Activated naive CD4-positive, alpha-beta T cell treated with anti-CD3 and anti-CD28 coated beads, Interleukin-2, amount 10 ng/mL, durations not matched to agents 5 hours and 36 hours (primary cell): ENCODE measurements around the gene IRF2. TPM values are rescaled to one million over a fixed set of nuclear protein-coding genes. Genes with fewer than 3 reads are reported as not detected.

Experiments used
- total RNA-seq, 2 experiments: library from RNA; stranded (reverse); gene quantifications; one replicate each; pipeline ENCODE4 v1.2.3, GENCODE V29; 2021

Gene IRF2
- 10 to 100 TPM; 73.5 to 78.5 TPM for total RNA-seq

DNA sequence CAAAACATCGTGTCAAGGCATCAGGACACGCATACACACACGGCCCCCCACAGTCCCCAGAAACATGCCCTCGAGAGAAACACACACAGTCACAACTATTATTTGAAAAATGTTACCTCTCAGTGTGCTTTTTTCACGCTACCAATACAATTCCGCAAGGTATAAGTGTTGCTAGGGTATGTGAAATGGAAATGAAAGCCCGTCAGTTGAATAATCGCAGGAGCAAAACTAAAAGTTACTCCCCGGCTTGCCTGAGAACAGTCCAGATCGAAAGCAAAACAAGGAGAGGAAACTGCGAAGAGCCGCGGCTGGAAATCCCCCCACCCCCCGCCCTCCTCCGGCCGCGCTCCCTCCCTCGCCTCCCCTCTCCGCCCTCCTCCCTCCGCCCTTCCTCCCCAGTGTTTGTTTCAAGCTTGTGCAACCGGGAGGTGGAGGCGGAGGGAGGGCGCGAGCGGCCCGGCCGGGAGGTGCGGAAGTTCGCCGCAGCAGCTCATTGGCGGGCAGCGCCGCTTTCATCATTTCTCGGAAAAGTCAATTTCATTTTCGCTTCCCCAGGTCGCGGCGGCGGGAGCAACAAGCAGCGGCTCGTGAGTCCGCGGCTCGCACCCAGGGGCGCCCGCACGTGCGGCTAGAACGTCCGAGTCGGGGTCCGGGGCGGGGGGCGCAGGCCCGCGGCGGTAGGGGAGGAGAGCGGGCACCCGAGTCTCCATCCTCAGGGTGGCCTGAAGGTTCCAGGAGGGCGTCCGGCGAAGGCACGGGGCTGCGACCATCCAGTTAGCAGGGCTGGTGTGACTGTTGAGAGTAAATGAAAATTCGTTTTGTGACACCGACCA, at the start of gene IRF2:
Gene IRF2, minus strand, starts transcription at position 288 of the 833 bp plus-strand sequence. CDS start 45,486 bp downstream, outside the sequence.

Other genes with a start within 250 kb of the IRF2 start
- 10 to 100 TPM; 66.3 to 66.4 TPM for gene CASP3, start 174.9 kb upstream of the IRF2 start, total RNA-seq
- gene PRIMPOL, start 175.2 kb upstream of the IRF2 start, total RNA-seq, result 10 to 100 TPM; 16.1 to 17.4 TPM